ENCODE data around the gene ERC1.
"Not testable (repeated sequence)": the region's sequence is repeated elsewhere in the genome, so short reads cannot be mapped to it uniquely, and the experiment has no call there.

Gene ERC1

GRCh38 chr12:1329784-1330476 is 338.9 kb downstream of the ERC1 start:
- no peak for DNase-seq

GRCh38 chr12:1330477-1330827 is 339.4 kb downstream of the ERC1 start:
- no peak for DNase-seq

- DNase-seq, result no peak
Measured at GRCh38 chr12:1332327-1332726, 341.3 kb downstream of the ERC1 start.

- no peak for DNase-seq
Measured at GRCh38 chr12:1338483-1339177, 347.6 kb downstream of the ERC1 start.

DNA sequence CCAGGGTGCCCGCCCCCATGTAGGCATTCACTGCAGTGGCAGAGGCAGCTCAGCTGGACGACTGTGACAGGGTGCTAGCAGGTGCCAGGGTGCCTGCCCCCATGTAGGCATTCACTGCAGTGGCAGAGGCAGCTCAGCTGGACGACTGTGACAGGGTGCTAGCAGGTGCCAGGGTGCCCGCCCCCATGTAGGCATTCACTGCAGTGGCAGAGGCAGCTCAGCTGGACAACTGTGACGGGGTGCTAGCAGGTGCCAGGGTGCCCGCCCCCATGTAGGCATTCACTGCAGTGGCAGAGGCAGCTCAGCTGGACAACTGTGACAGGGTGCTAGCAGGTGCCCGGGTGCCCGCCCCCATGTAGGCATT is 348.1 kb downstream of the ERC1 start:
- not testable (repeated sequence) for DNase-seq

- no peak for DNase-seq
Measured at GRCh38 chr12:1339618-1340319, 348.7 kb downstream of the ERC1 start.

DNA sequence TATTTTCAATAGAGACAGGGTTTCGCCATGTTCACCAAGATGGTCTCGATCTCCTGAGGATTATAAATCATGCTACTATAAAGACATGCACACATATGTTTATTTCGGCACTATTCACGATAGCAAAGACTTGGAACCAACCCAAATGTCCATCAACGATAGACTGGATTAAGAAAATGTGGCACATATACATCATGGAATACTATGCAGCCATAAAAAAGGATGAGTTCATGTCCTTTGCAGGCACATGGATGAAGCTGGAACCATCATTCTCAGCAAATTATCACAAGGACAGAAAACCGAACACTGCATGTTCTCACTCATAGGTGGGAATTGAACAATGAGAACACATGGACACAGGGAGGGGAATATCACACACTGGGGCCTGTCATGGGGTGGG is 350.2 kb downstream of the ERC1 start:
- DNase-seq, result not testable (repeated sequence)

GRCh38 chr12:1343422-1343821 is 352.4 kb downstream of the ERC1 start:
- DNase-seq, result no peak

GRCh38 chr12:1344245-1344644 is 353.2 kb downstream of the ERC1 start:
- DNase-seq, result no peak

DNA sequence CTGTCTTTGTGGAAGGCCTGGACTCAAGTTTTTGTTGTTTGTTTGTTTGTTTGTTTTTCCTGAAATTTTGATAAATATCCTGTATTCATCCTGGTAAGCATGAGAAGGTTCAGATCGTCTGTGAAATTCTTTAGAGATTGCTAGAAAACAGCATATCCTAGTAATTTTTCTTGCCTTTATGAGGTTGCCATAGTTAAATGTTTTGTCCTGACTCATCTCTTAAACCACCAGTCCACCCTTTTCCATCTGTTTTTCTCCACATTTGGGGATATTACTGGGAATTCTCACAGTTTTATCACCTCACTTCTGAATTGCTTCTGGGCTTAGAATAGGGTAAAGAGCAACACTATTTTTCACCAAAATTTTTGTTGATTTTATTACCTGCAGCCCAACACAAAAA is 355.1 kb downstream of the ERC1 start:
- no peak for DNase-seq

GRCh38 chr12:1347294-1347693 is 356.3 kb downstream of the ERC1 start:
- no peak for DNase-seq

DNA sequence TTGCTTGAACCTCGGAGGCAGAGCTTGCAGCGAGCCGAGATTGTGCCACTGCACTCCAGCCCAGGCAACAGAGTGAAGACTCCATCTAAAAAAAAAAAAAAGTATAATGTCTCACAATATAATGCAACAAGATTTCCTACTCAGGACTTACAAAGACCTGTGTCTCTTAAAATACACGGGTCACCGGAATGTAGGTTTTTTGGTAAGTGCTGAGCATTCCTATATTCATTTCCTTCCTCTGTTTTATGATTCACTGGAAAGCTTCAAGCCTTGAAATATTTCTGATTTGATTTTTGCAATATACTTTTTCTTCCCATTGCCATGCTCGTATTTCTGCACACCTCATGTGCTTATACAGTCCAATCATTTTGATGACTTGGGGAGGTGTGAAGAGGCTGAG is 357.6 kb downstream of the ERC1 start:
- DNase-seq, result no peak

DNA sequence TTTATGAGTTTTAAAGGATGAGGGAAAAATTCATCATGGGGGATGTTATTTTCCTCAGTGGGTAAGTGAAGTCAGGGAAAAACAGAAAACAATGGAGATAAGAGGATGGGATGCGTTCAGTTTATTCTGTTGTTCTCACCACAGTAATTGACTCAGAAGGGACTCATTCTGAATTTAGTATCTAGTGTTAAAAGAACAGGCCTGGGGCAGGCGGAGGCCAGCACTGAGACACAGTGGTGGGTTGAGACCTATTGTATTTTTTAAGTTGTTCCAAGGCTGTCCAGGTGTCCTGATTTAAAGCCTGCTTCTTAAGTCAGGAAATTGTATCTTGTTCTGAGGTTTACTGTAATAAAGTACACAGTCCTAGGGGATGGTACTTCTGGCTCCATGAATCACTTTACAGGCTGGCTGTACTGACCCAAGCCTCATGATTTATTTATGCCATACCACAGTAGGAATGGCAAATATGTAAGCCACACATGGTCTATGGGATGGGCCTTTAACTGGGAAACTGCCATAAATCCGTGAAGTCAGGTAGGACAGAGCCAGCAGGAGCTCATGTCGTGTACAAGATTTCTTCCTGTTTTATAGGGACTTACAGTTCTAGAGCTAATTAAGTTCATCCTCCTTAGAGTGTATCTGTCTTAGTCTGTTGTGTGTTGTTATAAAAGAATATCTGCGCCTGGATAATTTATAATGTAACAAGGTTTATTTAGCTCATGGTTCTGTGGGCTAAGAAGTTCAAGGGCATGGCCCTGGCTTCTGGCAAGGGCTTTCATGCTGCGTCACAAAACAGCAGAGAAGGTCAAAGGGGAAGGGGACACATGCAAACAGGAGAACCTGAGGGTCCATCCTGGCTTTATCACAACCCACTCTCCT is 359.3 kb downstream of the ERC1 start:
- DNase-seq, result no peak

DNA sequence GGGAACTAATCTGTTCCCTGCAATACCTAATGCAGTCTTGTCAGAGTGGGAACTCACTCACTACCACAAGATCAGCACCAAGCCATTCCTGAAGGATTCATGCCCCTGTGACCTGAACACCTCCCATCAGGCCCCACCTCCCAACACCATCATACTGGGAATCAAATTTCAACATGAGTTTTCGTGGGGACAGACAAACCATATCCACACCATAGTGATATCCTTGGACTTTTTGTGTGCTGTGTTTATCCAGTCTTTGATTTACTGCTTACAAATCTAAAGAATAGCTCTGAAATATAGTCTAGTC is 359.9 kb downstream of the ERC1 start:
- no peak for DNase-seq

DNA sequence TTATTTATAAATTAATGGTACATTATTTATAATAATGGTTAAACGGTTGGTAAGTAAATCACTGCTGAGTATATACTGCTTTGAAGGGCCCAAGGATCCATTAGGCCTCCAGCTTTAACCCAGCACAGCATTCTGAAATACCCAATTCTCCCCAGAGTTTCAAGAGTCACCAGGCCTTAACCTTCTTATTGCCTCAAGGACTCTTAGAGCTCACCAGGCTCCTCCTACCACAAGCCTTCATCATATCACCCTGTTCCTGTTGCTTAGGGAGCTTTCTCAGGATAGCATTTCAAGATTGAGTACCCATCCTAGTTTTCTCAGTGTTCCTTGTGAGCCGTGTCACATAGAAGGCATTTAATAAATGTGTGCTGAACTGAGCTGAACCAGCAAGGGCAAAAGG is 360.9 kb downstream of the ERC1 start:
- DNase-seq, result no peak

DNA sequence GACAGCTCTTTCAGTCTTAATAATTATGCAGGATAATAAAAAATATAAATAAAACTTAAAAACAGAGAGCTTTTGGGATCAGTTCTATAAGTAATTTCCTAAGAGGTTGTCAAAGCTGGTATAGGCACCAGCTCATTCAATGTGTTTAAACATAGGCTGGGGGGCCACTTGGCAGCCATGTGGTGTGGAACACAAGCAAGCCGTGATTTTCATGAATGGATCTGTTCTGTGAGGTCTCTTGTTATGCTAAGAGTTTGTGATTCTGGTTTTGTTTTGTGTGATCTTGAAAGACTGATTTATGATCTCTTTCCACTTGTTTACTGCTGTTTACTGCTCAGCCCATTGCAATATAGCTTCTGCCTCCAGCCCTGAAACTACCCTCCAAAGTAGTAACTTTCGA is 362.4 kb downstream of the ERC1 start:
- DNase-seq, result no peak

DNA sequence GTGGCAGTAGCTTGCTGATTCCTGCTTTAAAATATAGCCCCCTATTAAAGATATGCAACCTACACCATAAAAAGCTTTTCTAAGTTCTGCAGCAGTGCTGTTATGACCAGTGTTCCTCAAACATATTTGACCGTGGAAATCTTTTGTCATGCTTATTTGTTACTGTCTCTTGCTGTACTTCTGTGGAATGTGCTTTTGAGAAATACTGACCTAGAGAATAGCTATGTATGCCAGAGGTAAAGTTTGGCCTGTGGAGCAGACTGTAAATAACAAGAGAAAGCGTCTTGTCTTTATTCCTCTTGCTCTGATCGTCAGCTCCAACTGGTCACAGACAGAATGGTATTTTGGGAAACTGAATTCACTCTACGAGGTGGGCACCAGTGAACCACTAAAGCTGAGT is 364.4 kb downstream of the ERC1 start:
- no peak for DNase-seq

- not testable (repeated sequence) for DNase-seq
Measured at GRCh38 chr12:1355871-1356270, 364.8 kb downstream of the ERC1 start.

- DNase-seq, result no peak
Measured at GRCh38 chr12:1356285-1356684, 365.3 kb downstream of the ERC1 start.

- DNase-seq, result no peak
Measured at GRCh38 chr12:1357171-1357570, 366.1 kb downstream of the ERC1 start.

DNA sequence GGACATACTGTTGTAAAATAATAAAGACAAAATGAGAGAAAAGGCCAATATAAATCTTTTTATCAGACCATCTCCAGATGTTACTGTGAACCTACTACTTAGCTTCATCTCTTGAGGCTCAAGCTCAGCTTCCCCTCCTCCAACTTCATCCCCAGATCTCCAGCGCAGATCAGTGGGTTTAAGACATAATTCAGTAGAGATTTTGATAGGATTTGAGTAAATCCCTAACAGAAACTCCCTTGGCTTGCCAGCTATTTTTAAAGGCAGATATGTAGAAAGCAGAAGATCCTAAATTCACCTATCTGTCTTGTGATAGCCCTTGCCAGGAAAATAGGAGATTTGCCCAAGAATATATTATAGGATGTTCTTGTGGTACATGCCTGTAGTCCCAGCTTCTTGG is 366.7 kb downstream of the ERC1 start:
- DNase-seq, result no peak

- DNase-seq, result no peak
Measured at GRCh38 chr12:1360441-1361210, 369.6 kb downstream of the ERC1 start.
